Keratinocyte (primary cell): ENCODE results near the gene SEL1L3. TPM values are rescaled to one million over a fixed set of nuclear protein-coding genes. Genes with fewer than 3 reads are reported as not detected.

Experiments used
- DNase-seq: peaks from one replicate; pipeline ENCODE4 v3.0.0-alpha.2; 2011; ENCODE audit warnings: low read depth, missing footprints, low spot score
- FAIRE-seq: peaks from 2 replicates; lab custom pipeline; 2011; peaks lifted over from hg19 to GRCh38; lab: Jason Lieb, UNC
- H2AFZ ChIP-seq: 2 replicates; pipeline ENCODE4 v1.6.0; 2012; ENCODE audit warnings: low read length, control low read depth, inconsistent platforms; ENCODE audit not compliant: control insufficient read depth
- H3K27ac ChIP-seq: 2 replicates; pipeline ENCODE4 v1.5.1; 2011; ENCODE audit warnings: low read length; ENCODE audit not compliant: control insufficient read depth, insufficient read depth
- H3K27me3 ChIP-seq: 3 replicates; pipeline ENCODE4 v1.6.0; 2011; ENCODE audit warnings: low read length; ENCODE audit not compliant: control insufficient read depth, insufficient read depth; ENCODE audit errors: extremely low read depth
- H3K36me3 ChIP-seq, 2 experiments: 2 replicates in 1 of 2; 3 replicates in 1 of 2; pipeline ENCODE4 v1.5.1; 2011; ENCODE audit warnings: low read length in 2 of 2, mild to moderate bottlenecking in 1 of 2; ENCODE audit not compliant: control insufficient read depth in 2 of 2, insufficient read depth in 2 of 2; ENCODE audit errors: extremely low read depth in 1 of 2
- H3K4me1 ChIP-seq: 3 replicates; pipeline ENCODE4 v1.5.1; 2011; ENCODE audit warnings: low read length; ENCODE audit not compliant: control insufficient read depth, insufficient read depth; ENCODE audit errors: extremely low read depth
- H3K4me2 ChIP-seq: 3 replicates; pipeline ENCODE4 v1.6.0; 2011; ENCODE audit warnings: low read depth, low read length; ENCODE audit not compliant: control insufficient read depth, insufficient read depth; ENCODE audit errors: extremely low read depth
- H3K4me3 ChIP-seq, 3 experiments: fragments of 200-600 bp in 1 of 3; sonication (generic) in 1 of 3; 2 replicates in 2 of 3; 3 replicates in 1 of 3; pipeline ENCODE4 v1.5.1; 2011 to 2016; ENCODE audit warnings: low read length in 3 of 3, mild to moderate bottlenecking in 3 of 3, control low read depth in 2 of 3, inconsistent platforms in 1 of 3, low read depth in 1 of 3, mixed read lengths in 1 of 3, mixed run types in 1 of 3, moderate library complexity in 1 of 3; ENCODE audit not compliant: control insufficient read depth in 2 of 3, insufficient read depth in 2 of 3; ENCODE audit errors: extremely low read depth in 1 of 3
- H3K79me2 ChIP-seq: 2 replicates; pipeline ENCODE4 v1.6.0; 2012; ENCODE audit warnings: low read length; ENCODE audit not compliant: control insufficient read depth, insufficient read depth
- H3K9ac ChIP-seq: 3 replicates; pipeline ENCODE4 v1.6.0; 2011; ENCODE audit warnings: low read length; ENCODE audit not compliant: control insufficient read depth, insufficient read depth; ENCODE audit errors: extremely low read depth
- H3K9me1 ChIP-seq: 3 replicates; pipeline ENCODE4 v1.6.0; 2011; ENCODE audit warnings: low read length; ENCODE audit not compliant: control insufficient read depth, insufficient read depth; ENCODE audit errors: extremely low read depth
- H3K9me3 ChIP-seq: 2 replicates; pipeline ENCODE4 v1.5.1; 2012; ENCODE audit warnings: low read depth, low read length; ENCODE audit not compliant: control insufficient read depth
- H4K20me1 ChIP-seq: 3 replicates; pipeline ENCODE4 v1.6.0; 2011; ENCODE audit warnings: low read length; ENCODE audit not compliant: control insufficient read depth, insufficient read depth; ENCODE audit errors: extremely low read depth
- CTCF ChIP-seq, 3 experiments: IDR thresholded peaks in 1 of 3; conservative IDR thresholded peaks in 1 of 3; optimal IDR thresholded peaks in 1 of 3; 2 replicates in 2 of 3; 3 replicates in 1 of 3; pipeline versions ENCODE3 to v1.5.1; 2011; ENCODE audit warnings: low read length in 3 of 3, mild to moderate bottlenecking in 3 of 3, moderate library complexity in 2 of 3, control low read depth in 1 of 3, inconsistent platforms in 1 of 3; ENCODE audit not compliant: insufficient read depth in 2 of 3; ENCODE audit errors: extremely low read depth in 1 of 3
- EZH2 ChIP-seq: IDR thresholded peaks from one replicate; pipeline ENCODE4 v1.6.1; 2012; ENCODE audit warnings: inconsistent platforms, mild to moderate bottlenecking, low read length, moderate library complexity
- dilution Hi-C: fragments of 300-500 bp; cut with MboI; formaldehyde crosslinking; loops from one replicate; pipeline ENCODE4 v1.7.0; 2020; ENCODE audit warnings: low sequenced_read_pairs; ENCODE audit not compliant: extremely low pct_ligation_motif_present
- polyA plus RNA-seq, 5 experiments: library from polyadenylated mRNA; depleted of rRNA in 3 of 5; stranded (reverse) in 3 of 5; stranded (forward) in 1 of 5; unstranded in 1 of 5; fragments of >200 nt; gene quantifications; 1 replicate in 1 of 5; 2 replicates in 3 of 5; 3 replicates in 1 of 5; pipeline versions ENCODE4 v1.2.1 to v1.2.3, GENCODE V29; 2011 to 2012; ENCODE audit warnings: missing spikeins in 2 of 5, low read depth in 1 of 5, low replicate concordance in 1 of 5

Gene SEL1L3
- polyA plus RNA-seq, 1 donor (not counting 4 experiments of a cell fraction or from before 2014, with no cell fraction given) = 67.9 TPM

GRCh38 chr4:25878676-25879075 lies 15.9 kb upstream of the SEL1L3 start:
- Histone ChIP-seq H2AFZ (no peak overlapping the region), H4K20me1 (no peaks in the 10 kb centered on the region), H3K9ac (no peak overlapping the region), H3K9me3 (no peaks in the 10 kb centered on the region), H3K4me3 (no peak overlapping the region), H3K9me1 (no peaks in the 10 kb centered on the region), H3K4me2 (no peak overlapping the region), H3K27ac (no peak overlapping the region), H3K36me3 (no peaks in the 10 kb centered on the region), H3K79me2 (no peaks in the 10 kb centered on the region), H3K4me1 (peaks cover 6% of the 10 kb centered on the region), H3K27me3 (no peaks in the 10 kb centered on the region)
- dilution Hi-C loops = no loop called here
- TF ChIP-seq EZH2 (no peak), CTCF (optimal IDR thresholded peaks at IDR 0.05 in 1 of 3, IDR thresholded peaks at IDR 0.05 in 1 of 3, conservative IDR thresholded peaks at IDR 0.05 in 1 of 3; ENCODE audit: extremely low read depth in 1 of 3, insufficient read depth in 2 of 3, low read length in 3 of 3) (no peak)
- DNase-seq = no peak
- no peak for FAIRE-seq

GRCh38 chr4:25875281-25875745 lies 12.5 kb upstream of the SEL1L3 start:
- Histone ChIP-seq H3K4me2 (no peak overlapping the region), H3K27ac (no peak overlapping the region), H3K9me3 (no peaks in the 10 kb centered on the region), H3K4me1 (no peaks in the 10 kb centered on the region), H3K36me3 (no peaks in the 10 kb centered on the region), H3K79me2 (no peaks in the 10 kb centered on the region), H3K9ac (no peak overlapping the region), H4K20me1 (no peaks in the 10 kb centered on the region), H3K9me1 (no peaks in the 10 kb centered on the region), H3K27me3 (no peaks in the 10 kb centered on the region), H2AFZ (no peak overlapping the region), H3K4me3 (no peak overlapping the region)
- TF ChIP-seq EZH2 (no peak), CTCF (optimal IDR thresholded peaks at IDR 0.05 in 1 of 3, IDR thresholded peaks at IDR 0.05 in 1 of 3, conservative IDR thresholded peaks at IDR 0.05 in 1 of 3; ENCODE audit: extremely low read depth in 1 of 3, insufficient read depth in 2 of 3, low read length in 3 of 3) (no peak)
- no peak for DNase-seq
- no peak for FAIRE-seq
- dilution Hi-C loops = no loop called here
